Measurements from ENCODE around the gene ZFHX2.
"Not testable (repeated sequence)": the region's sequence is repeated elsewhere in the genome, so short reads cannot be mapped to it uniquely, and the experiment has no call there.

Gene ZFHX2

GRCh38 chr14:23538785-23539184, 12.8 kb downstream of the ZFHX2 start:
- no peak for DNase-seq

DNA sequence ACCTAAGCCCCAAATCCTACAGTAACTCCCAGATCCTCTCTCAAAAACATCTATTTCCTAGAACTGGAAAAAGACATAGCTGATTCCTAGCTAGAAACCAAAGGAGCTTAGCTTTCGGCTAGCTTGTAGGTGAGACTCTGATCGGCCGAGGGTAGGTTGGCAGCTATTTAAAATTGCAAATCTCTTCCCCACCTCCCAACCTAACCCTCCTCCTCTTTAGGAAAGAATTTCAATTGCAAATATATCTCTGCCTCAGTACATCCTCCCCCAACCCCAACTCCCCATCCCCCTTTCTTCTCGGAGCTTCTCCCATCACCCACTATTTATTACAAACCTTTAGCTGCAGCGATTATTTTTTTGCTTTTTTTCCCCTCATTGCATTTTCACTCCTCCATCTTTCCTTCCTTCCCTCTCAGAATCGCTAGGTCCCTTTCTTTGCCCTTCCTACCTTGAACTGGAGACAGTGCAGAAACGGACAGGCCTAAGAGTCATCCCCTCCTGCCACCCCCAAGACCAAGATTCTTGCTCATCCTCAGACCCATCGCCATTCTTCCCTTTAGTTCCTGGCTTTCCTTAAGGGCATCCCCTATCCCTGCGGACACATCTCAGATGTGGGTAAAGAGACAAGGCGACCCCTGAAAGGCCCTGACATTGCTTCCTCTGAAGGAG, 13.4 kb downstream of the ZFHX2 start:
- DNase-seq = no peak

DNA sequence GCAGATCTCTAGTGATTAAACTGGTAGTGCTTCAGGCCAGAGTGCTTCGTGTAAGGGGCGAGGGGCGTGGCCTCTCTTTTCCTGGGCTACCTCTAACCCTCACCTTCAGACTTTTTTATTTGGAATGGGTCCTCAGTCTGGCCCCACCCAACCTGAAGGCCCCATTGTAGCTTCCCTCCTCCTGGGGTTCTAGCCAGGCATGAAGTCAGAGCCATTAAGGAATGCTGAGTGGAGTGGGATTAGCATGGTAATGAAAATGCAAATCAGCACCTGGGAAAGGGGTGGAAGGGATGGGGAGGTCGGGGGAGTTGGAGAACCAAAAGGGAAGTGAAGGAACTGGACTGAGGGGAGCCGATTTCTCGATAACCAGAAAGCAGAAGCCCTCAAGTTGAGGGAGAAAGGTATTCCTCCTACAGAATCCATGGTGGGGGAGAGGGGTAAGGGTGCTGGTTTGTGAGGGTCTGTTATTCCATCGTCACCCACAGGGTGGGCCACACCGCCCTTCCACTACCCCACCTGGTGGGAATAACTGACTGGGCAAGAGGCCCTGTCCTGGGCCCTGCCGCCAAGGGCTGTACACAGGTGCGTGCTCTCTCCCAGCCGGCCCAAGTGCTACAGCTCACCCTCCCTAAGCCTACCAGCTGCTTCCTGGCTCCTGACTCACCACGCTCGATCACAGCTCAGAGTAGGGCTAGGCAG, 14.1 kb downstream of the ZFHX2 start:
- no peak for DNase-seq

DNA sequence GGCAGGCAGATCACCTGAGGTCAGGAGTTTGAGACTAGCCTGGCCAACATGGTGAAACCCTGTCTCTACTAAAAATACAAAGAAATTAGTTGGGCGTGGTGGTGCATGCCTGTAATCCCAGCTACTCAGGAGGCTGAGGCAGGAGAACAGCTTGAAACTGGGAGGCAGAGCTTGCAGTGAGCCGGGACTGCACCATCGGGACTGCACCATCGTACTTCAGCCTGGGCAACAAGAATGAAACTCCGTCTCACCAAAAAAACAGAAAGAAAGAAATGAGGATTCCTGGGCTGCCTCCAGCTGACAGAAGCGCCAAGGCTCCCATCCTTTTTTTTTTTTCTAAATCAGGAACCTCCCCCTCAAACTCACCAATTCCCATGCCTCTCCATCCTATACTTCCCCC, 14.7 kb downstream of the ZFHX2 start:
- not testable (repeated sequence) for DNase-seq

- DNase-seq = no peak
Measured at GRCh38 chr14:23536494-23536893, 15.1 kb downstream of the ZFHX2 start.

DNA sequence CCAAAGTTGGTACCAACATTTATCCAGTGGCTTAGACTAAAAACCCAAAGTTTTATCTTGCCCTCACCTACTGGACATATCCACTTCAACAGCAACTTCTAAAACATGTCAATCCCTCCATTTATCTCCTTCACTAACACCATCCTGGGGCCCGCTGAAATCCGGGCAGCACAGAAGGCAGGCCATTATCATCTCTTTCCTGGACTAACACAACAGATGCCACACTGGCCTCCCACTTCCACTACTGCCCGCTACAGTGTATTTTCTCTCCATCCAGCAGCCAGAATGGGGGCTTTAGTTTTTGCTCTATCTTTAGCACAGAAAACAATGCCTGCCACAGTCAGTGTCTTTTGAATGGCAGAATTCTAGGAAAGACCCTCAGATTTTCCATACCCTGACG, 15.6 kb downstream of the ZFHX2 start:
- no peak for DNase-seq

DNA sequence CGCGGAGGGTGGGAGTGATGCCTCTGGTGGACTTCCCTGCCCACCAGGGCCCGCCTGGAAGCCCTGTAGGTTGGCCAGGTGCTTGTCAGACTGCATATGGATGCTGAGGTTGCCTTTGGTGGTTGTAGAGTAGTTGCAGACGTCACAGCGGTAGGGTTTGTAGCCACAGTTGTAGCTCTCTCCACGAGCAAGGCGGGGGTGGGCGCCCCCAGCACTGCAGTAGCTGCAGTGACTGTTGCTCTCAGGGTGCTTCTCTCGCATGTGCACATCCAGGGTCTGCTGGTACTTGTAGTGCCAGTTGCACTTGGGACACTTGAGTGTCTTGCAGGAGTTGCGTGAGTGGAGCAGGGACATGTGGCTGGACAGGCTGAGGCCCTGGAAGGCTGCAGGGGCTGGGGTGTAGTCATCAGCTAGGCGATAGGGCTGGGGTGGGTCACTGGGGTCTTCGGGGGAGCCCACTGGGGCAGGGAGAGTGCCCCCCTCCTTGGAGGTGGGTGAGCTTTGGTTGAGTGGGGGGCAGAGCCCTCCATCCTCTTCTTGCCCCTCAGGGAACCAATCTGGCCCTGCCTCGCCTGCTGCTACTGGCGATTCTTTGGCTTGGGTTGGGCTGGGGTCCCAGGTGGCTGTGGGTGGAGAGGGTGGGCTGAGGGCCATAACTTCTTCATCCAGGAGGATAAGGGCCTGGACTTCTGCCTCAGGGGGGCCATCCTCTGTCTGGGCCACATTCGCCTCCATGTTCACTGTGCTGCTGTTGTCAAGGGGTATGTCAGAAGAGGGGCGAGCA, 17.7 kb downstream of the ZFHX2 start:
- DNase-seq = no peak

DNA sequence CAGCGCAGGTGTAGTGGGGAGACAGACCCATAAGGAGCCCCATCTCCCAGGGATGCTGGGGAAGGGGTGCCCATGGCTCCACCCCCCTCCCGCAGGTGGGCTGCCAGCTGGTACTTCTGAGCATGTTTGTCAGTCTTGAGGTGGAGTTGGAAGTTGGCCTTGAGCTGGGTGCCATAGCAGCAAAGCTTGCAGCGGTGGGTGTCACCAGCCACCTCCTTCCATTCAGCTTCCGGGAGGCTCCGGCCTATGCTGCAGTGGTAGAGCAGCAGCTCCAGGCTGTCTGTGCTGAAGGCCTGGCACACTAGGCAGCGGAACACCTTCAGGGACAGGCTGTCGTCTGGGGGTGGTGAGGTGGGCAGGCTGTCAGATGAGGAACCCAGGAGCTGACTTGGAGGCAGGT, 18.9 kb downstream of the ZFHX2 start:
- DNase-seq = no peak

GRCh38 chr14:23531391-23531790, 20.2 kb downstream of the ZFHX2 start:
- no peak for DNase-seq

DNA sequence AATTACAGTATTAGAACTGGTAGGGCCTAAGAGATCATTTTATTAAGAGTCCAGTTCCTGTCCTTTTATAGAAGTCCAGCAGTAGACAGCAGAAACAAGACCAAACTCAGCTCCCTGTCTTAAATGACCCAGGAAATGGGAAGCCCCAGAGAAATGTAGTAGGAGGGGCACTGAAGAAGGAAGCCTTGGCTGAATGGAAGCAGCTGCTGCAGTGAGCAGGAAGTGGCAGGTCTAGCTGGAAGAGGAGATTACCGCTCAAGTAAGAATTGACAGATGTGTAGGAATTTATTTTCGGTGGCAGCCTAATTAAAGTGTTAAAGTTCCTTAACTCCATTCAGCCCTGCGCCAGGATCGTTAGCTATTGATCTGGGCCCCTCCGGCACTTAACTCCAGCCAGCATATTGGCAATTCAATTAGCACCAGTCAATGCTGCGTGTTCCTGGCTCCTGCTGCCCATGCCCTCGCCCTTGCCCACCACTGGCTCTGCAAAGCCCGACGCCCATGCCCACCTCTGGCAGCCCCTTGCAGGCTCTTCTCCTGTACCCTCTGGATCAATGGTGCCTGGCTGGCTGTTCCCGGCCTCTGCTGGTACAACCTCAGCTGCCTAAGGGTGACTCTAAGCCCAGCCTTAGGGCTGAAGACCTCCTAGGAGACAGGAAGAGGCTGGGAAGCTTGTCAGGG, 21.1 kb downstream of the ZFHX2 start:
- DNase-seq = no peak

DNA sequence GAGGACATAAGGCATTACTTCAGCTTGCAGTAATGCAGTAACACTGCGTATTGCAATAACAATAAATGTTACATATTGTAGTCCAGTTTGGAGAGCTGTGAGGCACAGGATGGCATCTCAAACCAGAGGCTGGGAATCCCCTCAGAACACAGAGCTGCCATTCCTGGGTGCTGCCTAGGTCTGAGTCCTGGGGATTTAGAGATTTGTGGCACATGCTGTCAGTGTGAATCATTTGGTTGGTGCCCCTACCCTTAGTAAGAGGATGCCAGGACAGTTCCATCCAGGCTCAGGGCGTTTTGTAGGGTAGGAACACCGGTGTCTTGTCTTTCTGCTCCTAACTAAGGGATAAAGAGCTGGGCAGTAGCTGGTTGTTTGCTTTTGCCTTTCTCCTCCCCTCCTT, 22.5 kb downstream of the ZFHX2 start:
- DNase-seq = no peak

- DNase-seq = no peak
Measured at GRCh38 chr14:23528555-23528954, 23.0 kb downstream of the ZFHX2 start.

DNA sequence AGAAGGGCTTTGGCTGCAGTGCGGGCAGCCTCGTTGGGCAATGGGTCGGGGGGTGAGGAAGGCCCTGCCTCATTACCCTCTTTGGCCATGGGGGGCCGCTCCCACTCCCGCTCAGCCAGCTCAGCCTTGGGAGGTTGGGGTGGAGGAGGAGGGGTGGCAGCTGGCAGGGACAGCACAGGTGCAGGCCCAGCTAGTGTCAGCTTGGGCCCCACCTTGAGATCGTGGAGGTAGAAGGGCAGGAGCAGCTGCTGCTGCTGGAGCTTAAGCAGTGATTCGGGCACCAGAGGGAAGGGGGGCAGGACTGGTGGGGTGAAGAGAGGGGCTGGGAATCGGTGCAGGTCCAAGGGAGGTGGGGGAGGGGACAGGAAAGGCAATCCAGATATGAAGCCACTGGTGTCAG, 26.0 kb downstream of the ZFHX2 start:
- DNase-seq = no peak

DNA sequence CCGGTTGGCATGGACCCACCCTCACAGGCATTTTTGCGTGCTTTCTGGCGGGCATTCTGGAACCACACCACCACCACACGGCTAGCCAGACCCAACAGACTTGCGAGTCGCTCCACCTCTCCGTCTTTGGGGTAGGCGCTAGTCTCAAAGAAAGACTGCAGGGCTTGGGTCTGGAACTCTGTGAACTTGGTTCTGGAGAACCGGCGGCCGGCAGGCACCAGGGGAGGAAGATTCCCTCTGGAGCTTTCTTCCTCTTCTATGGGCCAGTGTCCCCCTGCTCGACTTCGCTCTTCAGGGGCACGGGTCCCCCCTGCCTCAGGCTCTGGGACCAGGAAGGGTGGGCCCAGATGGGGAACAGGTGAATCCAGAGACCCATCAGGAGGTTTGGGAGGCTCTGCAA, 26.6 kb downstream of the ZFHX2 start:
- DNase-seq = no peak

DNA sequence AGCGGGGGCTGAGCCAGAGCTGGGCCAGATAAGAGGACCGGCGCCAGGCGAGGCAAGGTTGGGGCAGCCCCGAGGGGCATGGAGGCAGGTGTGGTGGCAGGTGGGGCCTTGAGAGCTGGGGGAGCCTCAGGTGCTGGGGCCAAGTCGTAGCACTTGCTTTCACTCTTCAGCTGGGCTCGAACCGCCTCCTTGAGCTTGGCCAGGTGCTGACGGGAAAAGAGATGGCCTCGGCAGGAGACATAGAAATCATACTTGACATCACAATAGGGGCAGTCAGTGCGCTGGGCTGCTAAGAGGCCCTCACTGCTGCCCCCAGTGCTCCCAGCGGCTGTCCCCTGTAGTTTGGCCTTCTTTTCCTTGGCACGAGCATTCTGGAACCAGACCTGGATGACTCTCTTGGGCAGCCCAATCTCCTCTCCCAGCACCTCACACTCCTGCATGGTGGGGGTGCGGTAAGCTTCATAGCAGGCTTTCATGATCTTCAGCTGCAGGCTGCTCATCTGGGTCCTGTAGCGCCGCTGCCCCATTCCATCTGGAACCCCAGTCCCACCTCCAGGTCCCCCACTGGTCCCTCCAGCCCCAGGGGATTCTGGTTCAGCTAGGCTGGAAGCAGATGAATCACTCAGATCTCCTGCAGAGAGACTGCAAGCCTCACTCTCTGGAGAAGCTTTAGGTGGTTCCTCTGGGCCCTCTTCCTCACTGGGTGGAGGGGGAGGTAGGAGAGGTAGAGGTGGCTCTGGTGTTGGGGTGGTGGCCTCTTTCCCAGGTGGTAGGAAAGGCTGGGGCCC, 28.1 kb downstream of the ZFHX2 start:
- DNase-seq = no peak

DNA sequence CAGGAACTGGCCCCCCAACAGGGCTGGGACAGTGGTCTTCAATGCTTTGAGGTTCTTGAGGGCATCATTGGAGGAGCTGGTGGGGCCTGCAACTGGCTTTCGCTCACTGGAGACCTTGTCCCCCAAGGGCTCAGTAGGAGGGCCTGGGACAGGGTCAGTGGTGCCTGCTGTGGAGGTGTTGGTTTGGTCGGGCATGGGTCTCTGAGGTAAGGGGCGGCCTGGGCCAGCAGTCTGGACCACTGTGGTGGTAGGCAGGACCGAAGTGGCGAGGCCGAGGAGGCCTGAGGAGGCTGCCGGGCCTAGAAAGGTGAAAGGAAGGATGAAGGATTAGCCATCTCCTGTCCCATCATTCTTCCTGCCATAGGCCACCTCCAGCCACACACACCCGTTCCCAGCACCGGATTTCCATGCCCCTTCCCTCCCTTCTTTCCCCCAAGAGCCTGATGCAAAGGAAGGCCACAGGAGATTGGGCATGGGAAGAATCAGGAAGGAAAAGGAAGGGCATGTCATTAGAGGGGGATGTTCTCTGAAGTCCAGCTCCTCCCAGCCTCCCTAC, 28.8 kb downstream of the ZFHX2 start:
- DNase-seq = no peak

DNA sequence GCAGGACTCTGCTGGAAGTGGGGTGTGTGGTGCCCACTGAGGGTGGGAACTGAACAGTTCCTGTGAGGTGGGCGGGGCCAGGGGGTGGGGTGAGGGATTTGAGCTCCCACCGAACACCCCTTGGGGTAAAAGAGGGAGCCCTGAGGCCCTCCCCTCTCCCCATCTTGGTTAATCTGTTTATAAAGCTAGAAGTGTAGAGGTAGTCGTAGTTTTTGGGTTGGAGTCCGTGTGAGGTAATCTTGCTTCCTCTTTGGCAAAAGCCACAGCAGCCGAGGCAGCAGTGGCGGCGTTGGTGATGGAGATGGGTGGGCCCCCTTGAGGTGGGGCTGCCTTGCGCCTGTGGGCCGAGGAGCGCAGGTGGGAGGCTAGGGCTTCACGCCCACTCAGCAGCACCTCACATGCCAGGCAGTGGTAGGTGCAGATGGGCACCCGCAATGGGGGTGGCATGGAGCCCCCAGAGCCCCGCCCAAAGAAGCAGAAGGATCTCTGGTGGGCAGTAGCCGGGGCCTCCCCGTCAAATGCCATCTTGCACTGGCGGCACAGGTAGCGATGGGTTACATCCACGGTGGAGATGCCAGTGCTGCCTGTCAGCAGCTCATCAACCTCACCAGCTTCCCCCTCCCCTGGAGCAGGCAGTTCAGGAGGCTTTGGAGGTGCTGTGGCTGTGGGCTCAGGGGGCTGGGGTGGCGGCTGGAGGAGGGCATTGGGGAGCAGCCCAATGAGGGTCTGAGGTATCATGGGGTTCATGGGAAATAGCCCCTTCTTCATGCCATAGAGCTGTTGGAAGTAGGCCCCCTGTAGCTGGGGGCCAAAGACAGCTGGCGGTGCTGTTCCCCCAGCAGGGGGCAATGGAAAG, 29.6 kb downstream of the ZFHX2 start:
- DNase-seq = no peak

DNA sequence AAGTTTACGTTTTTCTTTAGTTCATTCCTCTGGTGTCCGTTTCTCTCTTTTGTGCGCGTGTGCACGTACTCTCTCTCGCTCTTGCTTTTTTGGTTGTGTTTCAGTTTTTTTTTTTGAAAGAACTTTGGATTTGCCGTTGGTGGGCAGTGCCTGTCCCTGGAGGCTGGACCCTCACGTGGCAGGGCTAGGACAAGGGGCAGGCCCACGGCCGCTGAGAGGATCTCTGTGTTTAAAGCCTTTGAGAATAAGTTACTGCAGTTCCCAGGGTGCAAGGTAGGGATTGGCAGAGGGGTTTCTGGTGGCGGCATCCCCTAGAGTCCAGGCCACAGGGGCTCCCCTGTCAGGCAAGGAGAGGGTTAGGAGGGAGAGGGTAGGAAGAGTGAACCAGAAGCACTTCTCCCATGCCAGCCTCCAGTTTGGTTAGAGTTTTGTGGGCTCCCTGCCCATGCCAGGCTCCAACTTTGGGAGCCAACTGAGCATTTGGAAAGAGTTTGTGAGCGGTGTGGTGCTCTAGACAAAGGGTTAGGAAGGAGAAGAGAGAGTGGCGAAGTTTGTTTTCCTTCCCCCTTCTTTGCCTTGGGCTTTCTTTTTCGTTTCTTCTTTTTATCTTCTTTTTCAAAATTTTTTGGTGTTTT, 30.5 kb downstream of the ZFHX2 start:
- DNase-seq = no peak

DNA sequence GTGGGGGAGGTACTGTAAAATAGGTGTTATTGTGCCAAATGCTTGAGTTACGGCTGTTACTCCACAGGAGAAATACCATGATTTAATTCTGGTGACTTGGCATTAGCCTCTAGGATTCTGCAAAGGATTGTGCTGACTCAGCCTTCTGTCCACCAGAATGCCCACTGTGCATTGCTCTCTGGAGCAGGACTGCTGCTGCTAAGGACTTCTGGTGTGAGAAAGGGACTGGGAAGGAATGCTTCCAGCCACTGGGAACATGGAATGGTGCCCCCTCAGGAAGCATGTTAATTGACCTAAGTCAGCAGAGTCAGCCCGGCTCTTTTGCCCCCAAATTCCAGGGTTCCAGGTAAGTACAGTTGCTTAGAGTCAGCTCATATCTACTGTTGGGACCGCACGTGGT, 32.9 kb downstream of the ZFHX2 start:
- no peak for DNase-seq

GRCh38 chr14:23517650-23518326, 33.8 kb downstream of the ZFHX2 start:
- no peak for DNase-seq
